GM19397 (cell line): ENCODE data around the gene DMRTA1.
"Not testable (repeated sequence)": the region's sequence is repeated elsewhere in the genome, so short reads cannot be mapped to it uniquely, and the experiment has no call there.

ENCODE experiments used
- ATAC-seq: cut with Tn5 transposase; IDR thresholded peaks from one replicate; pipeline ENCODE4 v1.9.1; 2021; ENCODE audit warnings: mild to moderate bottlenecking, moderate library complexity; ENCODE audit not compliant: unreplicated experiment

The DMRTA1 gene

GRCh38 chr9:22457448-22457847 is 10.8 kb downstream of the DMRTA1 start:
- ATAC-seq, result no peak

GRCh38 chr9:22463205-22463604 is 16.6 kb downstream of the DMRTA1 start:
- ATAC-seq, result no peak

- no peak for ATAC-seq
Measured at GRCh38 chr9:22469928-22470544, 23.4 kb downstream of the DMRTA1 start.

GRCh38 chr9:22481566-22481965 is 34.9 kb downstream of the DMRTA1 start:
- ATAC-seq, result no peak

GRCh38 chr9:22483528-22484070 is 37.0 kb downstream of the DMRTA1 start:
- no peak for ATAC-seq

GRCh38 chr9:22496197-22496596 is 49.6 kb downstream of the DMRTA1 start:
- ATAC-seq, result not testable (repeated sequence)
